Adrenal gland (tissue), 12 donors: ENCODE results near the gene LTF. TPM values are rescaled to one million over a fixed set of nuclear protein-coding genes. Genes with fewer than 3 reads are reported as not detected.

ENCODE experiments used
- DNase-seq, 7 donors: peaks; one replicate each; pipeline ENCODE4 v3.0.0-alpha.2; 2019 to 2020
- H3K27ac ChIP-seq, 5 donors: fragments of 200-600 bp; sonication (generic) in 4 of 5; 1 replicate in 3 of 5; 2 replicates in 2 of 5; pipeline versions ENCODE4 v1.5.1 to v1.8.0; 2016 to 2020; ENCODE audit warnings: mild to moderate bottlenecking in 1 of 5
- H3K27me3 ChIP-seq: fragments of 200-600 bp; 2 replicates; pipeline ENCODE4 v1.8.0; 2021
- H3K36me3 ChIP-seq, 2 donors: fragments of 200-600 bp; replicated peaks in 1 of 2; 1 replicate in 1 of 2; 2 replicates in 1 of 2; pipeline versions ENCODE4 v1.5.1 to v1.8.0; 2018 to 2022
- H3K4me1 ChIP-seq, 2 donors: fragments of 200-600 bp; replicated peaks in 1 of 2; 1 replicate in 1 of 2; 2 replicates in 1 of 2; pipeline versions ENCODE4 v1.5.1 to v1.8.0; 2018 to 2021
- H3K4me3 ChIP-seq, 4 donors: fragments of 200-600 bp; sonication (generic) in 3 of 4; one replicate each; pipeline ENCODE4 v1.5.1; 2016 to 2018
- H3K9me3 ChIP-seq, 3 donors: fragments of 200-600 bp; sonication (generic) in 1 of 3; replicated peaks in 1 of 3; 1 replicate in 2 of 3; 2 replicates in 1 of 3; pipeline versions ENCODE4 v1.5.1 to v1.8.0; 2016 to 2021
- CTCF ChIP-seq, 6 experiments: fragments of 450-650 bp in 4 of 6; fragments of 200-600 bp in 2 of 6; sonication (generic) in 1 of 6; IDR thresholded peaks; 1 replicate in 5 of 6; 2 replicates in 1 of 6; pipeline versions ENCODE4 v1.5.1 to v1.8.0; 2016 to 2021; ENCODE audit warnings: antibody characterized with exemption in 6 of 6, mild to moderate bottlenecking in 2 of 6, moderate library complexity in 1 of 6
- POLR2A ChIP-seq, 2 donors: fragments of 450-650 bp; IDR thresholded peaks; one replicate each; pipeline ENCODE4 v1.6.1; 2017; ENCODE audit warnings: antibody characterized with exemption in 2 of 2, mild to moderate bottlenecking in 2 of 2, moderate library complexity in 1 of 2
- WGBS, 4 donors: extraction: QIAGEN DNeasy Blood & Tissue Kit in 2 of 4; methylation state at CpG; one replicate each; pipeline versions ENCODE4 v1.1.5 to v1.1.7; 2013 to 2017; 5-methylcytosine and 5-hydroxymethylcytosine counted together
- intact Hi-C, 2 donors: fragments of 100-400 bp; cut with DNase I; formaldehyde crosslinking; loops; one replicate each; pipeline versions ENCODE4 v1.14.1 to v1.15.0; 2022 to 2023
- polyA plus RNA-seq, 3 donors: library from polyadenylated mRNA; stranded (reverse); fragments of 200-250 nt in 2 of 3; fragments of 350-450 nt in 1 of 3; fragmentation: Illumina TruSeq in 1 of 3; extraction: RNeasy Lipid Tissue Mini Kit (QIAGEN cat#74804) in 1 of 3; gene quantifications; one replicate each; pipeline ENCODE4 v1.2.3, GENCODE V29; 2013 to 2014
- total RNA-seq, 9 donors: library from RNA; depleted of rRNA in 4 of 9; stranded (reverse); fragments of >200 nt in 4 of 9; fragments of 120-200 nt in 1 of 9; fragmentation: NEBNext Ultra II Directional in 1 of 9; extraction: Animal tissue kit (Norgen Biotek cat#: 25700) in 1 of 9; gene quantifications; one replicate each; pipeline versions ENCODE4 v1.1.0 to v1.2.4, GENCODE V29; 2013 to 2023
- donor health status: healthy with polysubstance abuse.
- donor health status: Bipolar disorder and iron deficiency.
- donor health status: DM: yes; HTN: yes; CAD: no.
- donor health status: DM: no; HTN: no; CAD: no.
- donor health status: DM: no; HTN: no; CAD: no.
- donor health status: DM: yes; HTN: yes; CAD: no.

Gene LTF
- total and polyA plus RNA-seq, 12 donors, result 0.50 to 3.7 (median 1.6) TPM

- 85 to 89% (median 86%) methylated on average over 4 of the region's 4 CpGs for WGBS, 4 donors
- intact Hi-C loops, result no loop called here
- H3K36me3 ChIP-seq, result no peaks in the 10 kb centered on the region
Observed at GRCh38 chr3:46508850-46509591, 44.3 kb upstream of the LTF start.

GRCh38 chr3:46506526-46506925 is 41.8 kb upstream of the LTF start:
- WGBS, 4 donors, result 76 to 83% (median 80%) methylated on average over 3 of the region's 3 CpGs
- H3K4me1 ChIP-seq, result no peaks in the 10 kb centered on the region
- no peak for DNase-seq
- intact Hi-C loops, result no loop called here
- H3K4me3 ChIP-seq, result no peak overlapping the region
- H3K36me3 ChIP-seq, result no peaks in the 10 kb centered on the region
- no peaks in the 10 kb centered on the region for H3K27me3 ChIP-seq
- no peaks in the 10 kb centered on the region for H3K9me3 ChIP-seq
- TF ChIP-seq CTCF (IDR thresholded peaks at IDR 0.05), result no peak
- TF ChIP-seq POLR2A (IDR thresholded peaks at IDR 0.05), result no peak
- no peak overlapping the region for H3K27ac ChIP-seq

More at GRCh38 chr3:46508850-46509591, 44.3 kb upstream of the LTF start:
- Histone ChIP-seq H3K4me1 (no peaks in the 10 kb centered on the region), H3K27ac (no peak overlapping the region), H3K9me3 (no peaks in the 10 kb centered on the region), H3K4me3 (no peak overlapping the region), H3K27me3 (no peaks in the 10 kb centered on the region)
- no peak for DNase-seq
- TF ChIP-seq POLR2A (IDR thresholded peaks at IDR 0.05), result no peak
- no peak for TF ChIP-seq CTCF (IDR thresholded peaks at IDR 0.05)

GRCh38 chr3:46505953-46506352 is 41.2 kb upstream of the LTF start:
- DNase-seq, result no peak
- H3K9me3 ChIP-seq, result no peaks in the 10 kb centered on the region
- no peak for TF ChIP-seq POLR2A (IDR thresholded peaks at IDR 0.05)
- no peak for TF ChIP-seq CTCF (IDR thresholded peaks at IDR 0.05)
- WGBS, 4 donors, result 84 to 92% (median 87%) methylated on average over 10 of the region's 10 CpGs
- no peak overlapping the region for H3K4me3 ChIP-seq
- H3K36me3 ChIP-seq, result no peaks in the 10 kb centered on the region
- H3K4me1 ChIP-seq, result no peaks in the 10 kb centered on the region
- H3K27ac ChIP-seq, result no peak overlapping the region
- no peaks in the 10 kb centered on the region for H3K27me3 ChIP-seq
- intact Hi-C loops, result no loop called here

GRCh38 chr3:46504789-46505188 is 40.1 kb upstream of the LTF start:
- no peaks in the 10 kb centered on the region for H3K27me3 ChIP-seq
- intact Hi-C loops, result no loop called here
- H3K9me3 ChIP-seq, result no peaks in the 10 kb centered on the region
- TF ChIP-seq POLR2A (IDR thresholded peaks at IDR 0.05) (no peak), CTCF (IDR thresholded peaks at IDR 0.05) (no peak)
- no peak overlapping the region for H3K27ac ChIP-seq
- 74 to 79% (median 77%) methylated on average over 5 of the region's 5 CpGs for WGBS, 4 donors
- H3K4me1 ChIP-seq, result no peaks in the 10 kb centered on the region
- H3K36me3 ChIP-seq, result no peaks in the 10 kb centered on the region
- no peak overlapping the region for H3K4me3 ChIP-seq
- no peak for DNase-seq
